LHCN-M2 (cell line): Measurements from ENCODE around the gene PTPRF. TPM values are rescaled to one million over a fixed set of nuclear protein-coding genes. Genes with fewer than 3 reads are reported as not detected.

Experiments
- DNase-seq: peaks from one replicate; pipeline ENCODE4 v3.0.0-alpha.2; 2012; ENCODE audit warnings: low read depth
- total RNA-seq: library from RNA; depleted of rRNA; stranded (reverse); fragments of >200 nt; gene quantifications from 2 replicates; pipeline ENCODE4 v1.2.3, GENCODE V29; 2014

Gene PTPRF
- total RNA-seq, 1 experiment from 2014 or later, result 12.8 TPM

DNA sequence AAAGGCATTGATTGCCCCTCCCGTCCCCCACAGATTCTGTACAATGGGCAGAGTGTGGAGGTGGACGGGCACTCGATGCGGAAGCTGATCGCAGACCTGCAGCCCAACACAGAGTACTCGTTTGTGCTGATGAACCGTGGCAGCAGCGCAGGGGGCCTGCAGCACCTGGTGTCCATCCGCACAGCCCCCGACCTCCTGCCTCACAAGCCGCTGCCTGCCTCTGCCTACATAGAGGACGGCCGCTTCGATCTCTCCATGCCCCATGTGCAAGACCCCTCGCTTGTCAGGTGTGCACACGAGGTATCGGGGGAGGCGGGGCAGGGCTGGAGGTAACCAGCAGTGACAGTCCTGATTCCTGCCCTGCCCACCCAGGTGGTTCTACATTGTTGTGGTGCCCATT is 74.5 kb downstream of the PTPRF start:
- no peak for DNase-seq

DNA sequence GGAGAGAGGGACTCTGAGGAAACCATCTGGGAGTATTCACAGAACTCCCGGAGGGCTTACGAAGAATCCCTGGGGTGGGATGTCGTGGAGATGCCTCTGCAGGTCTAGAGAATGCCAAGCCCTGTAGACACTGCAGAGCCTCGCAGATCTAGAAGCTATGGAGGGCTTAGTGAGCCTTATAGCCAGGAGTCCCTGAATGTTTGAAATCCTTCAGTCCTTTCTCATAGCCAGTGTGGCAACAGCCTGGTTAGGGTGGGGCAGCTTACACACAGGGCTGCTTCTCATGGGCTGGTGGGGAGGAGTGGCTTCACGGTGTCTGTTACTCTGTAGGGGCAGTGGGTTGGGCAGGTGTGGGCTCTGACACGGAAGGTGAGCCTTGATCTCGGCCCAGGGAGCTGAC is 75.1 kb downstream of the PTPRF start:
- DNase-seq, result no peak

GRCh38 chr1:43606624-43607023 is 75.9 kb downstream of the PTPRF start:
- no peak for DNase-seq

GRCh38 chr1:43608827-43609226 is 78.1 kb downstream of the PTPRF start:
- DNase-seq, result no peak

- no peak for DNase-seq
Measured at GRCh38 chr1:43610339-43610738, 79.7 kb downstream of the PTPRF start.

DNA sequence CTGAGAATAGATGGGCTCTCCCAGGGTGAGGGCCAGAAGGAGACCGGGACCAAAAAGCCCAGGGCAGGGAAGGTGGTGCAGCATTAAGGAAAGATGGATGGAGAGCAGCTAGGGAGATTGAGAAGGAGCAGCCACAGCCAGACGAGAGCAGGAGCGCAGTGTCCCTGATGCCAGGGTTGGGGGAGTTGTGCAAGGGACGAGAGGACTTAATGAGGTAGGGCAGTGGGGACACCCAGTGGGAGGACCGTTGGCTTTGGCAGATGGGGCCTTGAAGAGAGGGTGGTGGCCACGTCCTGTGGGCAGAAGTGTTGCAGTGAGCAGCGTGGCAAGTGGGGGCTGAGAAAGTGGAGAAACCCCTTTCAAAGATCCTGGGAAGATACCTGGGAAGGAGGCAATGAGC is 81.3 kb downstream of the PTPRF start:
- DNase-seq, result no peak

DNA sequence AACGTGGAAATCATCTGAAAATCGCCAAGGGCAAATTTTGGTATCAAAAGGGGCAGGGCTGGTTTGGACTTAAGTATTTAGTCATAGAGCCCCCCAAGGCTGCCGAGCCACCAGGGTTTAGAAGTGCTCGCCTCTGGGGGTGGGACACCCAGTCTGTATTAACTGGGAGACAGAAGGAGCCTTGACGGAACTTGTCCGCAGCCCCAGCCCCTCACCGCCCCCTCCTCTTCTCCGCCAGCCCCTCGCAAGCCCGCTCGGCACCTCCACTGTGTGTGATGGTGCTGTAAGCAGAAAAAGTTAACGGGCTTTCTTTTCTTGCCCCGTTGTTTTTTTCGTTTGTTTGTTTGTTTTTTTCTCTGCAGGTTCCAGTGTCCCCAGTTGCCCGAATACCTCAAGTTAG is 81.7 kb downstream of the PTPRF start:
- DNase-seq, result no peak

DNA sequence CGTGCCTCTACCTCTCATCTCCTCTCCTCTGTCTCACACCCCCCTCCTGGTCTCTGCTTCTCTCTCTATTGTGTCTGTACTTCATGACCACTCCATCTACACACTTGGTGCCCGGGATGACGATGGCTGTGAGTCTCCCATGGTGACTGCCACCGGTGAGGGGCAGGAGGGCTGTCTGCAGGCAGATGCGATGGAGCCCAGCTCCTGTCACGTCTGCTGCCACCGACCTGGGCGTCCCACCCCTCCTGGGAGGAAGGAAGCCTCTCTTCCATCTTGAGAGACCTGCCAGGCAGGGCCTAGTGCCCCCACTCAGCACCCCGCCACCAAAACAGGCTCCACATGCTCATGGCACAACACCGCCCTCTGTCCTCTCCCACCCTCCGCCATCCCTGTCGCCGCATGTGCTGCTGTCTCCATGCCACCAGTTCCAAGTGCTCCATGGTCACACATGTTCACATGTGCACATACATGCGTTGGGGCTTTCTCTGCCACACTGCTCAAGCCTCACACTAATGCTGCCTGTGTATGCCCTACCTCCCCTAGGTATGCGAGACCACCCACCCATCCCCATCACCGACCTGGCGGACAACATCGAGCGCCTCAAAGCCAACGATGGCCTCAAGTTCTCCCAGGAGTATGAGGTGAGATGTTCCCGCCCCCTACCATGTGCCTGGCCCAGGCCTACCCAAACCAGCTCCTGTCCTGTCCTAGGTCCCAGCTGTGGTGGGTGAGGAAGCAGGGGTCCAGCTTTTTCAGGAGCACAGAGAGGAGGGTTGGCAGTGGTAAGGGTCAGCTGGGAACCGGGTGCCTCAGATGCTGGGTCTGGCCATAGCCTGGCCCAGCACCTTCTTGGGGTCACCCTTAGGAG is 82.6 kb downstream of the PTPRF start:
- no peak for DNase-seq

- DNase-seq, result no peak
Measured at GRCh38 chr1:43614211-43614610, 83.5 kb downstream of the PTPRF start.

DNA sequence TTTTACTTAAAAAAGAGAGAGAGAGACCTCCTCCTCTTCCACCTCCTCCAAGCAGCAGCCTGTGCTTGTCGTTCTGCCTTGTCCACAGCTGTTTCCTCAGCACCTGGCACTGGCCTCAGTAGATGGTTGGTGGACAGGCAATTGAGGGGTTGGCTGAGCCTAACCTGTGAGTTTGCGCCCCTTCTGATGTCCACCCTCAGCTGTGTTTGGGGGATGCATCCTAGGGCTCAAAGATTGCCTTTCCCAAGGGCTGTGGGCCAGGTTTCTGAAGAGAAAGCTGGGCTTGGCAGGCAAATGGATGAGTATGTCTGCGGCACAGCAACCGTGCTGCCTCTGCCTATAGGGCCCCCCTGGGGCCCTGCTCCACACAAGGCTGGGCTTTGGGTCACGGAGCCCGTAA is 84.2 kb downstream of the PTPRF start:
- no peak for DNase-seq

DNA sequence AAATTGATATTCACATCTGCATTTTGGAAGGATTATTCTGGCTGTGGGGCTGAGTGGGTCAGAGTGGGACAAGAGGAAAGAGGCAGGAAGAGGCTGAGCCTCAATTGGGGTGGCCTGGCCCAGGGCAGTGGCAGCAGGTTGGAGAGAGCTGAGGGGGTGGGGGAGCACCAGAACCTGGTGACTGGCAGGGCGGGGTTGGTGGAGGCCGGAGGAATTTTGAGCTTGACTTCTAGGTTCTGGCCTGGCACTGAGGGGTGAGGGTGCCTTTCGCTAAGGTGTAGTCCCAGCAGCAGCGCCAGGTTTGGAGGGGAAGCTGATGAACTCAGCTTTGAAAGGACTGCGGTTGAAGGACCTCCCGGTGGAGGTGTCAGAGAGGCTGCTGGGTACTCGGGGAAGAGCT is 85.7 kb downstream of the PTPRF start:
- no peak for DNase-seq

DNA sequence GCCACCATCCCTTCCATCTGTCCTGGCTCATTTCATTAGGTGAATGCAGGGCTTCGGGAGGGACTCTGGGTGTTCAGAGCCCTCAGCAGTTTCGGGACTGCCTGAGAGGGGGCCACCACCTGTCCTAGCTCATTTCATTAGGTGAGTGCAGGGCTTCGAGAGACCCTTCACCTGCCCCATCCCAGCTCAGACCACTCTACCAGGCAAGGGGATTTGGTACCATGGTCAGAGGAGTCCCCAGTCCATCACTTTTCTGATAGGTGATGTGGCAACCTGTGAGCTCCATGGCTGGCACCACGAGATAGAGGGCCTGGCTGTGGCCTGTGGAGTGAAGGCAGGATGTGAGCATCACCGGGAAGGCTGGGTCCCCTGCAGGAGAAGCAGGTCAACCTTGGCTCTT is 86.3 kb downstream of the PTPRF start:
- no peak for DNase-seq

DNA sequence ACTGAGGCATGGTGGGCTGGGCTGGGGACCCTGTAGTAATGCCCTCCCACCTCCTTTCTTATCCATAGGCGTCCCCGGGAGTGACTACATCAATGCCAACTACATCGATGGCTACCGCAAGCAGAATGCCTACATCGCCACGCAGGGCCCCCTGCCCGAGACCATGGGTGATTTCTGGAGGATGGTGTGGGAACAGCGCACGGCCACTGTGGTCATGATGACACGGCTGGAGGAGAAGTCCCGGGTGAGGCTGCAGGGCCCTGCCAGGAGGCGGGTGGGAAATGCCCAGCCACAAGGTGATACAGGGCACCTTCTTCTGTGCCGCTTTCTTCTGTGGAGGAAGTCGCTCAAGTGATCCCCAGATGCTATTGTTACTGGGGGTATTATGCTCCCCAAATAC is 87.0 kb downstream of the PTPRF start:
- DNase-seq, result no peak

DNA sequence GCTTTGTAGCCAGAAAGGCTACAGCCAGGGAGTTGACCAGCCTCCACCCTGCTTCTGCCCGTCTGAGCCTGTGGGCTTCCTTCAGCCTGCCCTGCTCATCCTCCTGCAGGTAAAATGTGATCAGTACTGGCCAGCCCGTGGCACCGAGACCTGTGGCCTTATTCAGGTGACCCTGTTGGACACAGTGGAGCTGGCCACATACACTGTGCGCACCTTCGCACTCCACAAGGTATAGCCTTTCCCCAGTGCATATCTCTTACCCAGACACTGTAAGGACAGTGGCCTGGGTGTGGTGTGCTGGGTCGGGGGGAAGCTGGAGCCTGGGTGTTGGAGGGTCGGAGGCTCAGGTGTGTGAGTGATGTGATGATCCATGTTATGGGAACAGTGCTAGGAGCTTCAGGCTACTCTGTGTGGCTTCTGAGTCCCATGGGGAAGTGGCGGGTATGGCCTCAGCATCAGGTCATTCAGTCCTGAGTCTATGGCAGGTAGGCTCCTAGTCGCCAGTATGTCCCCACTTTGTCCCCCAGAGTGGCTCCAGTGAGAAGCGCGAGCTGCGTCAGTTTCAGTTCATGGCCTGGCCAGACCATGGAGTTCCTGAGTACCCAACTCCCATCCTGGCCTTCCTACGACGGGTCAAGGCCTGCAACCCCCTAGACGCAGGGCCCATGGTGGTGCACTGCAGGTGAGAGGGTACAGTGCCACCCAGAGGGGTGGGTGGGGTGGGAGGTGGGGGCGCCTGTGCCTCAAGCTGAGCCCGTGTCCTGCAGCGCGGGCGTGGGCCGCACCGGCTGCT is 88.0 kb downstream of the PTPRF start:
- no peak for DNase-seq

GRCh38 chr1:43619314-43619790 is 88.7 kb downstream of the PTPRF start:
- no peak for DNase-seq

- DNase-seq, result no peak
Measured at GRCh38 chr1:43619996-43620920, 89.6 kb downstream of the PTPRF start.

GRCh38 chr1:43620956-43621355 is 90.3 kb downstream of the PTPRF start:
- DNase-seq, result no peak

DNA sequence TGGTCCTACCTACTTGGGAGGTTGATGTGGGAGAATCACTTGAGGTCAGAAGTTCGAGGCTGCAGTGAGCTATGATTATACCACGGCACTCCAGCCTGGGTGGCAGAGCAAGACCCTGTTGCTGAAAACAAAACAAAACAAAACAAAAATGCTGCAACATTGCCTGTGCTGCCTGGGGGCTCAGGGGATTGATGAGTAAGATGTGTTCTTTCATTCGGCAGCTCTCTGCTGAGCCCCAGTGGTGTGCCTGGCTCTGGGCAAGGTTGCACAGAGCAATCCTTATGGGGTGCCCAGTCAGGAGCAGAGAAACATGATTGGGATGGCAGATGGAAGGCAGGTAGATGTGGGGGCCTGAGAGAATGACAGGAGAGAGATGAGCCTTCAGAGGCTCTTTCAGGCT is 90.7 kb downstream of the PTPRF start:
- DNase-seq, result no peak

- no peak for DNase-seq
Measured at GRCh38 chr1:43621861-43622260, 91.2 kb downstream of the PTPRF start.

- peak; percentile 78 for DNase-seq
Measured at GRCh38 chr1:43622471-43622870, 91.8 kb downstream of the PTPRF start.

DNA sequence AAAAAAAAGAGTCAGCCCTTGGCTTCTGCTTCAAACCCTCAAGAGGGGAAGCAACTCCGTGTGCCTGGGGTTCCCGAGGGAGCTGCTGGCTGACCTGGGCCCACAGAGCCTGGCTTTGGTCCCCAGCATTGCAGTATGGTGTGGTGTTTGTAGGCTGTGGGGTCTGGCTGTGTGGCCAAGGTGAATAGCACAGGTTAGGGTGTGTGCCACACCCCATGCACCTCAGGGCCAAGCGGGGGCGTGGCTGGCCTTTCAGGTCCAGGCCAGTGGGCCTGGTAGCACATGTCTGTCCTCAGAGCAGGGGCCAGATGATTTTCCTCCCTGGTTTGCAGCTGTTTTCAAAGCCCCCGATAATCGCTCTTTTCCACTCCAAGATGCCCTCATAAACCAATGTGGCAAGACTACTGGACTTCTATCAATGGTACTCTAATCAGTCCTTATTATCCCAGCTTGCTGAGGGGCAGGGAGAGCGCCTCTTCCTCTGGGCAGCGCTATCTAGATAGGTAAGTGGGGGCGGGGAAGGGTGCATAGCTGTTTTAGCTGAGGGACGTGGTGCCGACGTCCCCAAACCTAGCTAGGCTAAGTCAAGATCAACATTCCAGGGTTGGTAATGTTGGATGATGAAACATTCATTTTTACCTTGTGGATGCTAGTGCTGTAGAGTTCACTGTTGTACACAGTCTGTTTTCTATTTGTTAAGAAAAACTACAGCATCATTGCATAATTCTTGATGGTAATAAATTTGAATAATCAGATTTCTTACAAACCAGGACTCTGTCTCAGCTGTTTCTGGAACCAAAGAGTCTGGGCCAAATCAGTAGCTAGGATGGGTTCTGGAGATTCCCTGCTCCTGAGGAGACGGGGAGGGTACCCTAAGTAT is 92.5 kb downstream of the PTPRF start:
- no peak for DNase-seq
